OCI-LY1 (cell line): ENCODE measurements around the gene P2RY1.

Experiments
- H2AFZ ChIP-seq: fragments of 200-600 bp; sonication (generic), shearing (Covaris generic); 2 replicates; pipeline ENCODE4 v1.6.0; 2014; ENCODE audit warnings: antibody characterized with exemption, mild to moderate bottlenecking, low read length
- H3F3A ChIP-seq: fragments of 200-600 bp; sonication (generic), shearing (Covaris generic); 2 replicates; pipeline ENCODE4 v1.6.0; 2014; ENCODE audit warnings: mild to moderate bottlenecking, antibody characterized with exemption, low read length, moderate library complexity; ENCODE audit not compliant: insufficient read depth
- H3K27ac ChIP-seq: fragments of 200-600 bp; sonication (generic); 2 replicates; pipeline ENCODE4 v1.5.1; 2014; ENCODE audit warnings: low read length, mixed run types, mild to moderate bottlenecking, low read depth; ENCODE audit not compliant: poor library complexity, severe bottlenecking
- H3K27me3 ChIP-seq: fragments of 200-600 bp; sonication (generic); 2 replicates; pipeline ENCODE4 v1.6.0; 2014; ENCODE audit warnings: antibody characterized with exemption, mild to moderate bottlenecking, low read length, moderate library complexity; ENCODE audit not compliant: insufficient read depth
- H3K36me3 ChIP-seq: fragments of 200-600 bp; sonication (generic); 2 replicates; pipeline ENCODE4 v1.6.1; 2014; ENCODE audit warnings: mild to moderate bottlenecking, antibody characterized with exemption, low read length, moderate library complexity, mixed read lengths; ENCODE audit not compliant: insufficient read depth
- H3K4me1 ChIP-seq: fragments of 200-600 bp; sonication (generic); 2 replicates; pipeline ENCODE4 v1.5.1; 2014; ENCODE audit warnings: mild to moderate bottlenecking, low read length, moderate library complexity; ENCODE audit not compliant: insufficient read depth, severe bottlenecking
- H3K4me2 ChIP-seq: fragments of 200-600 bp; sonication (generic), shearing (Covaris generic); 2 replicates; pipeline ENCODE4 v1.6.1; 2014; ENCODE audit warnings: low read length
- H3K4me3 ChIP-seq: fragments of 200-600 bp; sonication (generic); 2 replicates; pipeline ENCODE4 v1.5.1; 2014; ENCODE audit warnings: low read length, low read depth, mild to moderate bottlenecking, mixed read lengths; ENCODE audit not compliant: poor library complexity, severe bottlenecking
- H3K79me2 ChIP-seq: fragments of 200-600 bp; shearing (Covaris generic); 2 replicates; pipeline ENCODE4 v1.6.1; 2016; ENCODE audit warnings: mixed run types, low read length, mixed read lengths; ENCODE audit not compliant: insufficient read depth
- H3K9ac ChIP-seq: fragments of 200-600 bp; sonication (generic), shearing (Covaris generic); 2 replicates; pipeline ENCODE4 v1.6.1; 2014; ENCODE audit warnings: mild to moderate bottlenecking, low read length, mixed read lengths
- H3K9me2 ChIP-seq: fragments of 200-600 bp; sonication (generic), shearing (Covaris generic); 2 replicates; pipeline ENCODE4 v1.6.1; 2014; ENCODE audit warnings: low read depth, mild to moderate bottlenecking, low read length, mixed read lengths
- H3K9me3 ChIP-seq: fragments of 200-600 bp; shearing (Covaris generic); 2 replicates; pipeline ENCODE4 v1.6.1; 2014; ENCODE audit warnings: low read length, mixed read lengths
- H4K20me1 ChIP-seq: fragments of 200-600 bp; sonication (generic), shearing (Covaris generic); 2 replicates; pipeline ENCODE4 v1.6.0; 2016; ENCODE audit warnings: mild to moderate bottlenecking, low read length; ENCODE audit not compliant: insufficient read depth
- CTCF ChIP-seq: fragments of 200-600 bp; sonication (generic), shearing (Covaris generic); IDR thresholded peaks from 2 replicates; pipeline ENCODE4 v1.5.1; 2017; ENCODE audit warnings: mild to moderate bottlenecking, antibody characterized with exemption, low read length, moderate library complexity, mixed read lengths
- EZH2 ChIP-seq: fragments of 200-600 bp; sonication (generic), shearing (Covaris generic); IDR thresholded peaks from 2 replicates; pipeline ENCODE4 v1.8.0; 2017; ENCODE audit warnings: borderline replicate concordance, mixed run types, mild to moderate bottlenecking, antibody characterized with exemption, low read length, moderate library complexity, mixed read lengths

Gene P2RY1

GRCh38 chr3:152793969-152794368 lies 41.0 kb upstream of the P2RY1 start:
- no peaks in the 10 kb centered on the region for H4K20me1 ChIP-seq
- H3K4me1 ChIP-seq: no peaks in the 10 kb centered on the region
- H3K9ac ChIP-seq: no peak overlapping the region
- no peaks in the 10 kb centered on the region for H3K79me2 ChIP-seq
- TF ChIP-seq EZH2 (no peak), CTCF (no peak)
- H3K27me3 ChIP-seq: no peaks in the 10 kb centered on the region
- H3K9me3 ChIP-seq: no peaks in the 10 kb centered on the region
- H3F3A ChIP-seq: no peaks in the 10 kb centered on the region
- H3K27ac ChIP-seq: no peak overlapping the region
- no peak overlapping the region for H3K4me2 ChIP-seq
- H3K4me3 ChIP-seq: no peak overlapping the region
- H3K9me2 ChIP-seq: no peaks in the 10 kb centered on the region
- H2AFZ ChIP-seq: no peak overlapping the region
- H3K36me3 ChIP-seq: no peaks in the 10 kb centered on the region

DNA sequence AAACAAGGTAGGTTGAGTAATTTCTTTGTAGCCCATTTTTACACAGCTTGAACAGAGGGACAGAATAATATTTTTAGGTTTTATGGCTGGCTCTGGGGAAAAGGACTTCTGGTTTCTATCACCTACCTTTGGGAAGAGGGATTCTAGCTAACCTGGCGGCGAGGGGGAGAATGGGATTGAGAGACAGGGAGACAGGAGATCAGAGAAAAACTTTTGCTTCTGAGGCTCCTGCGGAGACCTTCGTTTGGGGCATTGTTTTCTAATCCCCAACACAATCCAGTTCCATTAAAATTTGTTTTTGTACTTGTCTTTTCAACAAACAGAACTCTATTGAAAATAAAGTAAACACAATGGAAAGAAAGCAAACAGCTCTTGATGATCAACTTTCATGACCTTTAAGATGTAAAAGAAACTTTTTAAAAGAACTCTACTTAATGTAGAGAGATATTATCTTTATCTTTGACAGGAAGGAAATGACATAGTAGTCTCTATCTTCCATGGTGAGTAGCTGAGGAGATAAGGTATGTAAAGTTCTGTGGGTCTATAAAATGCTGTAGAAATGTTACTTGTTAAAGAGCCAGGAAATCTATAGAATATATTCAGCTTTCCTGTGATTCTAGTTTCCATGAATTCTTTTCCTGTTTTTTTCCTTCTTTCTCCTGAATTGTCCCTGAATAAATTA lies 37.0 kb upstream of the P2RY1 start:
- Histone ChIP-seq H3F3A (no peaks in the 10 kb centered on the region), H3K9me3 (no peaks in the 10 kb centered on the region), H3K4me2 (no peak overlapping the region), H3K4me3 (no peak overlapping the region), H3K79me2 (no peaks in the 10 kb centered on the region), H2AFZ (no peak overlapping the region), H3K27me3 (no peaks in the 10 kb centered on the region), H3K27ac (no peak overlapping the region), H3K36me3 (no peaks in the 10 kb centered on the region), H4K20me1 (no peaks in the 10 kb centered on the region), H3K9ac (no peak overlapping the region), H3K9me2 (no peaks in the 10 kb centered on the region), H3K4me1 (no peaks in the 10 kb centered on the region)
- TF ChIP-seq CTCF: no peak
- no peak for TF ChIP-seq EZH2

GRCh38 chr3:152811974-152812760 lies 22.8 kb upstream of the P2RY1 start:
- Histone ChIP-seq H3K9ac (no peak overlapping the region), H3F3A (no peaks in the 10 kb centered on the region), H3K4me3 (no peak overlapping the region), H4K20me1 (no peaks in the 10 kb centered on the region), H3K79me2 (no peaks in the 10 kb centered on the region), H3K9me2 (no peaks in the 10 kb centered on the region; the same call in 1 of the 2 replicates), H3K9me3 (no peaks in the 10 kb centered on the region), H3K27me3 (no peaks in the 10 kb centered on the region), H2AFZ (no peak overlapping the region), H3K4me1 (no peaks in the 10 kb centered on the region), H3K27ac (no peak overlapping the region), H3K4me2 (no peak overlapping the region), H3K36me3 (no peaks in the 10 kb centered on the region)
- TF ChIP-seq EZH2 (no peak), CTCF (no peak)
